T-helper 2 cell treated with Interferon-gamma antibody and Interleukin-4, amounts not matched to agents 5 μg/mL and 100 μg/mL, for 36 hours (primary cell): ENCODE data around the gene ZNF511.

Experiments used
- DNase-seq: peaks from one replicate; pipeline ENCODE4 v3.0.0; 2021; ENCODE audit warnings: low spot score
- H3K27ac Mint-ChIP-seq: one replicate; pipeline ENCODE4 v1.8.0; 2021; ENCODE audit warnings: mild to moderate bottlenecking, mixed read lengths
- H3K27me3 Mint-ChIP-seq: one replicate; pipeline ENCODE4 v1.8.0; 2021; ENCODE audit warnings: low read depth, mixed read lengths
- H3K36me3 Mint-ChIP-seq: one replicate; pipeline ENCODE4 v1.8.0; 2021; ENCODE audit warnings: low read depth, mixed read lengths
- H3K4me1 Mint-ChIP-seq: one replicate; pipeline ENCODE4 v1.8.0; 2021; ENCODE audit warnings: low read depth, mixed read lengths
- H3K4me3 Mint-ChIP-seq: one replicate; pipeline ENCODE4 v1.8.0; 2022; ENCODE audit warnings: mild to moderate bottlenecking, moderate library complexity, mixed read lengths
- H3K9me3 Mint-ChIP-seq: one replicate; pipeline ENCODE4 v1.8.0; 2021; ENCODE audit warnings: mixed read lengths

The ZNF511 gene

DNA sequence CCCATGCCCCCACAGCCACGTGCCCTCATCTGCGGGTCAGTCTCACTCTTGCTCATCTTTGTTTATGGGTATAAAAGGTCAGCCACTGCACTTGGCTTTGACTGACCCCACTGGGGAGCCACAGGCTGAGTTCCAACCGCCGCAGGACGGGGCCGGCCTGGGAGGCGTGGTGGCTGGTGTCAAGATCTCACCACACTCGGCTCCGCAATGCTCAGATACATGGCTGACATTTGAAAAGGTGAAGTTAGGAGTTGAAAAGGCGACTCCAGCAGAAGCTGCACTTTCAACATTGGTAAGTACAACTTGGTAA, 14.9 kb upstream of the ZNF511 start:
- no peaks in the 10 kb centered on the region for H3K9me3 Mint-ChIP-seq
- H3K27me3 Mint-ChIP-seq, result no peaks in the 10 kb centered on the region
- peaks cover 1% of the 10 kb centered on the region for H3K4me1 Mint-ChIP-seq
- no peak overlapping the region for H3K4me3 Mint-ChIP-seq
- H3K27ac Mint-ChIP-seq, result no peak overlapping the region
- peaks cover 43% of the 10 kb centered on the region for H3K36me3 Mint-ChIP-seq
- DNase-seq, result no peak

- Mint-ChIP-seq H3K27me3 (no peaks in the 10 kb centered on the region), H3K27ac (no peak overlapping the region), H3K36me3 (peaks cover 40% of the 10 kb centered on the region), H3K4me1 (peaks cover 1% of the 10 kb centered on the region), H3K4me3 (no peak overlapping the region), H3K9me3 (no peaks in the 10 kb centered on the region)
- DNase-seq, result no peak
Measured at GRCh38 chr10:133294189-133294588, 14.5 kb upstream of the ZNF511 start.

- peaks cover 1% of the 10 kb centered on the region for H3K4me1 Mint-ChIP-seq
- H3K9me3 Mint-ChIP-seq, result no peaks in the 10 kb centered on the region
- H3K27ac Mint-ChIP-seq, result no peak overlapping the region
- DNase-seq, result no peak
- H3K36me3 Mint-ChIP-seq, result peaks cover 46% of the 10 kb centered on the region
- no peaks in the 10 kb centered on the region for H3K27me3 Mint-ChIP-seq
- no peak overlapping the region for H3K4me3 Mint-ChIP-seq
Measured at GRCh38 chr10:133295426-133296320, 13.0 kb upstream of the ZNF511 start.

GRCh38 chr10:133297504-133297903, 11.2 kb upstream of the ZNF511 start:
- H3K4me3 Mint-ChIP-seq, result no peak overlapping the region
- DNase-seq, result no peak
- H3K27ac Mint-ChIP-seq, result no peak overlapping the region
- H3K36me3 Mint-ChIP-seq, result peaks cover 48% of the 10 kb centered on the region
- no peaks in the 10 kb centered on the region for H3K27me3 Mint-ChIP-seq
- H3K9me3 Mint-ChIP-seq, result no peaks in the 10 kb centered on the region
- H3K4me1 Mint-ChIP-seq, result peaks cover 1% of the 10 kb centered on the region

GRCh38 chr10:133298466-133298865, 10.2 kb upstream of the ZNF511 start:
- H3K9me3 Mint-ChIP-seq, result no peaks in the 10 kb centered on the region
- H3K27me3 Mint-ChIP-seq, result no peaks in the 10 kb centered on the region
- H3K4me1 Mint-ChIP-seq, result peaks cover 1% of the 10 kb centered on the region
- no peak overlapping the region for H3K27ac Mint-ChIP-seq
- H3K4me3 Mint-ChIP-seq, result no peak overlapping the region
- no peak for DNase-seq
- peaks cover 46% of the 10 kb centered on the region for H3K36me3 Mint-ChIP-seq

DNA sequence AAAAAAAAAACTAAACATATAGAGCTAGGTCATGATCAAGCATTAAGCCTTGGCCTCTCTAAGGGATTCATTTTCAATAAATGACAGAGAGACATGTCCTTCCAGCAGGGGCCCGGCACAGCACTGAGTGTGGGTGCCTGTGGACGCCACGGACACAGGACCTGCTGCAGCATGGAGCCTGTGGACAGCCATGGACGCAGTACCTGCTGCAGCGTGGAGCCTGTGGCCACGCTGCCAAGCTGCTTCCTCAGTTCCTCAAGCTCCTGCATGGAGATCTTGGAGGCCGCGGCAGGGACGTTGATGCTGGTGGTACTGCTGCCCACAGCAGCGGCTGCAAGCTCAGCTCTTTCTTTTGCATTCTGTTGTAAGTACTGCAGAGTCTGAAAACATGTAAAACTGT, 9.5 kb upstream of the ZNF511 start:
- Mint-ChIP-seq H3K27ac (no peak overlapping the region), H3K4me3 (no peak overlapping the region), H3K27me3 (no peaks in the 10 kb centered on the region), H3K9me3 (no peaks in the 10 kb centered on the region), H3K36me3 (peaks cover 42% of the 10 kb centered on the region), H3K4me1 (peaks cover 1% of the 10 kb centered on the region)
- no peak for DNase-seq

DNA sequence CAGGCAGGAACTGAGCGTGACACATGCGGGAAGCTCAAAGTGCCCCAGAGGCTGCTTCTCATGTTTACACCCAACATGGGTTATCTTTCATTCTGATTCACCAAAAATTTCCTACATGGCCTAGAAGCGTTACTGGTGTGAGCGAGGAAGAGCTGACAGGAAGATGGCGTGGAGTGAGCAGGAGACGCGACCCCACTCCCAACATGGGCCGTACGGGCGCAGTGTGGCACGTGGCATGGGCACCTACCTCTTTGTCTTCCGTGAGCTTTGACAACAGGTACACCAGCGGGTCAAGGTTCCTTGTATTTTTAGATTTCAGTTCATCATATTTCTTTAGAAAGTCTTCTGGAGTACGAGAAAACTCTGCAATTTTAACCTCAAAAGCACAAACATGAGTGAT, 9.0 kb upstream of the ZNF511 start:
- peaks cover 3% of the 10 kb centered on the region for H3K4me1 Mint-ChIP-seq
- H3K4me3 Mint-ChIP-seq, result no peak overlapping the region
- H3K27ac Mint-ChIP-seq, result no peak overlapping the region
- peaks cover 37% of the 10 kb centered on the region for H3K36me3 Mint-ChIP-seq
- H3K27me3 Mint-ChIP-seq, result no peaks in the 10 kb centered on the region
- no peak for DNase-seq
- no peaks in the 10 kb centered on the region for H3K9me3 Mint-ChIP-seq

DNA sequence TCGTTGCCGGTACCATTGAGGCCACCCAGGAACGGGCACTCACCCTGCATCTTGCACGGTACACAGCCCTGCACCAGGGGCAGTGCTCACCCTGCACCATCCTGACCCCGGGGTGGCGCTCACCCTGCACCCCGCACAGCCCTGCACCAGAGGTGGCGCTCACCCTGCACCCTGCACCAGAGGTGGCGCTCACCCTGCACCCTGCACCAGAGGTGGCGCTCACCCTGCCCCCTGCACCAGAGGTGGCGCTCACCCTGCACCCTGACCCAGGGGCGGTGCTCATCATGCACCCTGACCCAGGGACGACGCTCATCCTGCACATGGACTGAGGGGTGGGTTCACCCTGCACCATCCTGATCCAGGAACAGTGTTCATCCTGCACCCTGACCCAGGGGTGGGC, 6.5 kb upstream of the ZNF511 start:
- Mint-ChIP-seq H3K27me3 (no peaks in the 10 kb centered on the region), H3K9me3 (no peaks in the 10 kb centered on the region), H3K4me1 (peaks cover 8% of the 10 kb centered on the region), H3K4me3 (no peak overlapping the region), H3K36me3 (peaks cover 32% of the 10 kb centered on the region), H3K27ac (no peak overlapping the region)
- DNase-seq, result no peak

GRCh38 chr10:133303206-133303605, 5.5 kb upstream of the ZNF511 start:
- Mint-ChIP-seq H3K4me3 (no peak overlapping the region), H3K9me3 (no peaks in the 10 kb centered on the region), H3K27me3 (peaks cover 2% of the 10 kb centered on the region), H3K27ac (no peak overlapping the region), H3K36me3 (peaks cover 27% of the 10 kb centered on the region), H3K4me1 (peaks cover 15% of the 10 kb centered on the region)
- no peak for DNase-seq

DNA sequence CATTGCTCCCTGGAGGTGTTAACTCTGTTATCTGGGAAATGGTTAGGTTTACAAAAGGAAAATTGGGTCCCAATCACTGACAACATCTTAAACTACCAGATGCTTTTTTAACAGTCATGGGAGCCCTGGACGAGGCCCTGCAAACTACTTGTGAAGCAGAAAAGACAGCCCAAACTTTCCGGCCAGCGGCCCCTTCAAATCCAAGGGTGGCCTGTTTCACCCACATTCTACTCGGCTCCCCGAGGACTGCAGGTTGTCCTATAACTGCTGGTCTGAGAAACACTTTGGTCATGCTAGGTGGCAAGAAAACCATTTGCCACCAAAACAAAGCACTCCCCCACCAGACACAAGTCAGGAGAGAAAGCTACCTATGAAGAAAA, 2.6 kb upstream of the ZNF511 start:
- Mint-ChIP-seq H3K4me1 (peaks cover 15% of the 10 kb centered on the region), H3K27ac (no peak overlapping the region), H3K27me3 (peaks cover 2% of the 10 kb centered on the region), H3K36me3 (peaks cover 14% of the 10 kb centered on the region), H3K4me3 (peak overlapping the region; percentile 15), H3K9me3 (no peaks in the 10 kb centered on the region)
- no peak for DNase-seq

- peak overlapping the region; percentile 99 for H3K27ac Mint-ChIP-seq
- DNase-seq, result no peak
- H3K4me1 Mint-ChIP-seq, result peaks cover 15% of the 10 kb centered on the region
- peaks cover 19% of the 10 kb centered on the region for H3K36me3 Mint-ChIP-seq
- peak overlapping the region; percentile 98 for H3K4me3 Mint-ChIP-seq
- peaks cover 2% of the 10 kb centered on the region for H3K27me3 Mint-ChIP-seq
- no peaks in the 10 kb centered on the region for H3K9me3 Mint-ChIP-seq
Measured at GRCh38 chr10:133306941-133307379, 1.8 kb upstream of the ZNF511 start.

DNA sequence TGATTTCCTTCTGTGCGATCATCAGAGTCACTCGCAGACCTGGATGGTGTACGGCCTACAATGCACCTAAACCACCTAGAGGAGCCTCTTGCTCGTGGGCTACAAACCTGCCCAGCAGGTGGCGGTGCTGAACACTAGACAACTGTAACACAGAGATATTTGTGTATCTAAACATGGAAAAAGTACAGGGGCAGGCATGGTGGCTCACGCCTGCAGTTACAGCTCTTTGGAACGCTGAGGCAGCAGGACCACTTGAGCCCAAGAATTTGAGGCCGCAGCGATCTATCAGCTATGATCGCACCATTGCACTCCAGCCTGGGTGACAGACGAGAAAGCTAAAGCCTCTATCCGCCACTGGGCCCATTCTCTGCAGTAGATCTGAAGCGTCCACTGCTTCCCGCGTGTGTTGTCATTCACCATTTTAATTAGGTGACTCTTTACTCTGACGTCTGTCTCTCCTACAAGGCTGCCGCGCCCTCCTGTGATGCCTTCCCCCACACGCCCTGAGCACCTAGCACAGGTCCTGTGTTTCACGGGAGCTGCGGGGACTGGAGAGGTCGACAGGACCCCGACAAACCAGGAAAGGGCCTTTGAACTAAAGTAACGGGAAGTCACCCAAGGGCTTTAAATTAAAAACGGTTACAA, 816 bp upstream of the ZNF511 start:
- Mint-ChIP-seq H3K4me1 (peaks cover 15% of the 10 kb centered on the region), H3K27me3 (peaks cover 2% of the 10 kb centered on the region), H3K36me3 (peaks cover 21% of the 10 kb centered on the region), H3K4me3 (peak overlapping the region; percentile 98), H3K27ac (peak overlapping the region; percentile 99), H3K9me3 (no peaks in the 10 kb centered on the region)
- DNase-seq, result peak; percentile 78

DNA sequence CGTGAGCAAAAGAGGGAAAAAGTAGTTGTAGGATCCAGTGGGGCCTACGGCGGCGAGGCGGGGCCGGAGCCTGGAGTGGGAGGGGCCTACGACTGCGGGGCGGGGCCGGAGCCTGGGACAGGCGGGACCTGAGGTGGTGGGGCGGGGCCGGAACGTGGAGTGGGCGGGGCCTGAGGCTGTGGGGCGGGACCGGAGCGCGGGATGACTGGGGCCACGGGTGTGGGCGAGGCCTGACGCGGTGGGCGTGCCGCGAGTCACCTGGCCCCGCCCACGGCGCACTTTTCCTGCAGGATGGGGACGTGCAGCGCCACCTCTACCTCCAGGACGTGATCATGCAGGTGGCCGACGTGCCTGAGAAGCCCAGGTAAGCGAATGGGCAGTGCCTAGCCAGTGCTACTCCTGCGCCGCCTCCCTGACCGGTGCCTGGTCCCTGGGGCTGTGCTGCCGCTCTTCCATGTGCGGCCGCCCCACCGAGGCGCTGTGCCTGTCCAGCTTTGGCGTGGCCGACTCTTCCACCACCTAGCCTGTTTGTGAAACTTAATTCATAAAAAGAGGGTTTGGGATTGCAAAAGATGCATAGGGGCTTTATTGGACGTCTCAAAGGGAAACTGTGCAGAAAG, 496 bp downstream of the ZNF511 start:
- DNase-seq, result peak; percentile 86
- Mint-ChIP-seq H3K36me3 (peaks cover 21% of the 10 kb centered on the region), H3K9me3 (no peaks in the 10 kb centered on the region), H3K4me3 (peak overlapping the region; percentile 71), H3K27me3 (peaks cover 2% of the 10 kb centered on the region), H3K27ac (peak overlapping the region; percentile 78), H3K4me1 (peaks cover 15% of the 10 kb centered on the region)

DNA sequence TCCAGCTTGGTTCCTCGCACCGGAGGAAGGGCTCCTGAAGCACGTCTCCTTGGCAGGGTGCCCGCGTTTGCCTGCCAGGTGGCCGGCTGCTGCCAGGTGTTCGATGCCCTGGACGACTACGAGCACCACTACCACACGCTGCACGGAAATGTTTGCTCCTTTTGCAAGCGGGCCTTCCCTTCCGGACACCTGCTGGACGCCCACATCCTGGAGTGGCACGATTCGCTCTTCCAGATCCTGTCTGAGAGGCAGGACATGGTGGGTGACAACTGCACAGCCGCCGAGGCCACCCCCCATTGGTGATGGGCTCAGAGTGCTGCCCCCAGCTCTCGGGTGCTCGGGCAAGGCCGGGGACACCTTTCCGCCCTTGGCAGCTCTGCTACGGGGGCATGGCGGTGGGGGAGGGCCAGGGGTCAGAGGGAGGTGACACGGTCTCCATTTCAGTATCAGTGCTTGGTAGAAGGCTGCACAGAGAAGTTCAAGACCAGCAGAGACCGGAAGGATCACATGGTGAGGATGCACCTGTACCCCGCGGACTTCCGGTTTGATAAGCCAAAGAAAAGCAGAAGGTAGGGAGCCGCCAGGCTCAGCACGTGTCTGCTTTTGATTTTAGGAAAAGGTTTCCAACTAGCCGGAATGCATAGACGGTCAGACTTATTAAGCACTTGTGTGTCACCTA, 1.1 kb downstream of the ZNF511 start:
- Mint-ChIP-seq H3K27ac (peak overlapping the region; percentile 31), H3K4me3 (peak overlapping the region; percentile 71), H3K4me1 (peaks cover 12% of the 10 kb centered on the region), H3K27me3 (peaks cover 2% of the 10 kb centered on the region), H3K36me3 (peaks cover 21% of the 10 kb centered on the region), H3K9me3 (no peaks in the 10 kb centered on the region)
- no peak for DNase-seq
